K562 (cell line): Measurements from ENCODE around the gene DAZAP1. TPM values are rescaled to one million over a fixed set of nuclear protein-coding genes. Genes with fewer than 3 reads are reported as not detected.

ENCODE experiments used
- BCLAF1 ChIP-seq, 2 experiments: fragments of 450-650 bp in 1 of 2; IDR thresholded peaks; 2 replicates each; pipeline ENCODE4 v1.6.1; 2011 to 2017; ENCODE audit warnings: low read depth in 2 of 2, antibody characterized with exemption in 1 of 2, borderline replicate concordance in 1 of 2, low read length in 1 of 2, mild to moderate bottlenecking in 1 of 2, mixed read lengths in 1 of 2; ENCODE audit not compliant: control insufficient read depth in 1 of 2
- DEAF1 ChIP-seq: fragments of 450-650 bp; formaldehyde crosslinking; IDR thresholded peaks from 2 replicates; pipeline ENCODE4 v1.4.0; 2020; ENCODE audit warnings: mild to moderate bottlenecking, moderate library complexity
- ESRRA ChIP-seq: fragments of 450-650 bp; IDR thresholded peaks from 2 replicates; pipeline ENCODE4 v1.6.1; 2014; ENCODE audit warnings: low read depth, mild to moderate bottlenecking, moderate library complexity, borderline replicate concordance
- HDGF ChIP-seq: fragments of 450-650 bp; IDR thresholded peaks from 2 replicates; pipeline ENCODE4 v1.6.1; 2016
- KLF13 ChIP-seq: fragments of 450-650 bp; IDR thresholded peaks from 2 replicates; pipeline ENCODE4 v1.6.1; 2016; ENCODE audit warnings: missing genetic modification characterization, low read depth, mild to moderate bottlenecking, missing compliant biosample characterization, moderate library complexity, borderline replicate concordance
- MITF ChIP-seq: IDR thresholded peaks from 2 replicates; pipeline ENCODE4 v1.6.1; 2014; ENCODE audit warnings: antibody characterized with exemption
- PPARD ChIP-seq: fragments of 250-450 bp; sonication (Bioruptor Pico); IDR thresholded peaks from 2 replicates; pipeline ENCODE4 v1.8.0; 2022; ENCODE audit warnings: inconsistent platforms, mild to moderate bottlenecking, moderate library complexity
- RBM39 ChIP-seq: fragments of 200-400 bp; formaldehyde crosslinking; optimal IDR thresholded peaks from 2 replicates; pipeline ENCODE3; 2018; ENCODE audit warnings: low read depth, low read length
- RERE ChIP-seq: sonication (generic); formaldehyde crosslinking; IDR thresholded peaks from 2 replicates; pipeline ENCODE4 v1.8.0; 2023; ENCODE audit warnings: missing genetic modification reagents, mild to moderate bottlenecking, borderline replicate concordance
- ZBED1 ChIP-seq: IDR thresholded peaks from 2 replicates; pipeline ENCODE4 v1.6.1; 2014
- ZNF12 ChIP-seq: sonication (generic); formaldehyde crosslinking; IDR thresholded peaks from 2 replicates; pipeline ENCODE4 v1.4.0; 2020; ENCODE audit warnings: mild to moderate bottlenecking, missing genetic modification reagents
- ZNF280B ChIP-seq: fragments of 250-450 bp; sonication (Bioruptor Pico); IDR thresholded peaks from 2 replicates; pipeline ENCODE4 v1.5.1; 2021; ENCODE audit warnings: mild to moderate bottlenecking
- ZSCAN32 ChIP-seq: fragments of 450-650 bp; formaldehyde crosslinking; IDR thresholded peaks from 2 replicates; pipeline ENCODE4 v1.4.0; 2020; ENCODE audit warnings: mild to moderate bottlenecking, moderate library complexity
- polyA plus RNA-seq, 8 experiments: library from polyadenylated mRNA; depleted of rRNA in 4 of 8; stranded (reverse) in 5 of 8; unstranded in 3 of 8; fragments of >200 nt; fragmentation: Nextera tagmentation in 2 of 8; fragmentation: Illumina TruSeq in 1 of 8; extraction: Ambion mirVana in 2 of 8; extraction: Trizol in 1 of 8; gene quantifications; 2 replicates each; pipeline versions ENCODE4 v1.2.1 to v1.2.3, GENCODE V29; 2011 to 2014; ENCODE audit warnings: inconsistent platforms in 1 of 8, missing spikeins in 1 of 8
- total RNA-seq, 7 experiments: library from RNA; depleted of rRNA in 6 of 7; stranded (reverse); fragments of >200 nt in 6 of 7; fragmentation: Illumina TruSeq in 2 of 7; extraction: Trizol in 2 of 7; gene quantifications; 2 replicates each; pipeline versions ENCODE4 v1.2.1 to v1.2.3, GENCODE V29; 2011 to 2021; ENCODE audit warnings: low replicate concordance in 1 of 7

The DAZAP1 gene
- total and polyA plus RNA-seq, 9 of the 15 experiments (the other 6 are each of a cell fraction or from before 2014, with no cell fraction given) = 10.8 to 289 (median 142) TPM

GRCh38 chr19:1400281-1401137 is 6.9 kb upstream of the DAZAP1 start (continued):
- TF ChIP-seq RERE (CRISPR knock-in tag) = no peak
- no peak for TF ChIP-seq MITF
- TF ChIP-seq ZSCAN32 (CRISPR knock-in tag) = no peak
- no peak for TF ChIP-seq KLF13 (tag)
- TF ChIP-seq ZNF12 (CRISPR knock-in tag) = no peak
- peak; percentile 87 for TF ChIP-seq HDGF
- TF ChIP-seq ZNF280B = no peak
- TF ChIP-seq ZBED1 = no peak
- TF ChIP-seq RBM39 = peak; percentile 42
- no peak for TF ChIP-seq DEAF1 (CRISPR knock-in tag)
- 0 out of 2 replicates have a peak, but pooled peaks have one; percentile 43 for TF ChIP-seq ESRRA
- TF ChIP-seq PPARD (CRISPR knock-in tag) = no peak
- TF ChIP-seq BCLAF1 (IDR thresholded peaks at IDR 0.05; ENCODE audit: borderline replicate concordance in 1 of 2, control insufficient read depth in 1 of 2, low read depth in 2 of 2, low read length in 1 of 2) = no peak
